Right hindlimb (tissue), 1 donor: Measurements from ENCODE around the gene PRR36.
A peak's percentile ranks its signal among the peaks of the same experiment; 100 is the strongest.

Experiments
- DNase-seq: peaks from one replicate; pipeline ENCODE4 v3.0.0-alpha.2; 2018

PRR36 gene

DNA sequence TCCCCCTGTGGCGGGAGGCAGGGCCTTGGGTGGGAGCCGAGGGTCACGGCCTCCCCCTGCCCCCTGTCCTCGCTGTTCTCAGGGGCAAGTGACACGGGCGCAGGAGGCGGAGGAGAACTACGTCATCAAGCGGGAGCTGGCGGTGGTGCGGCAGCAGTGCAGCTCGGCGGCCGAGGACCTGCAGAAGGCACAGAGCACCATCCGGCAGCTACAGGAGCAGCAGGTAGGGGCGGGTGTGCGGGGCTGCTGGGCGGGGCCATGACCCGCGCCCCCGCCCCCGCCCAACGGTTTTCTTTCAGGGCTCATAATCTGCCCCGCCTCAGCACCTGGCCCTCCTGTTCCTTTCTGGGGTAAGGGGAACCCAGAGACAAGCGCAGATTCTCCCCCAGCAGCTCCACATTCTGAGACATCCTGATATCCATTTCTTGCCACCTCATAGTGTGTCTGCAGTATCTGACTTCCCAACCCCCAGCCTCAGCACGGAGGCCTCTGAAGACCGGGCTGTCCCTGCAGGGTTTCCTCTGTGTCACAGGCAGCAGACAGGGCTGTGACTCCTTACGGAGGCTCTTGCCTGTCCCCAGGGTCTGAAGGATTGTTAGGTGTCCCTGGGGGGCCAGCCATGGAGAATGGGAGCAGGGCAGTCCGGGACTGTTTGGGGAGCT, 15.9 kb downstream of the PRR36 start:
- no peak for DNase-seq

DNA sequence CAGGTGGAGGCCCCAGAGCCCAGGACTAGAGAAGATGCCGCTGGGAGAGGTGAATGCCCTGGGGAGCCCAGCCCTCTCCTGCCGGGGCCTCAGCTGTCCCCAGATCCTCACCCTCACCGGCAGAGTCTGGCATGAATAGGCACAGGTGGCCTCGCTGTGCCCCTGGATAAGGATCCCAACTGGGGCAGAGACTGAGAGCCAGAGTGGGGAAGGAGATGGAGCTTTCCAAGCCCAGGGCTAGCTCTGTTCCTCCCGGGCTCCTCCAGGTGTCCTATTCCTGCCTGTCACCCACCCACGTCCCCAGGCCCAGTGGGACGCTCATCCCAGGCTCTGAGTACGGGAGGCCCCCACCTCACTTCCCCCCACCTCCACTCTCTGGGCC, 16.5 kb downstream of the PRR36 start:
- no peak for DNase-seq

DNA sequence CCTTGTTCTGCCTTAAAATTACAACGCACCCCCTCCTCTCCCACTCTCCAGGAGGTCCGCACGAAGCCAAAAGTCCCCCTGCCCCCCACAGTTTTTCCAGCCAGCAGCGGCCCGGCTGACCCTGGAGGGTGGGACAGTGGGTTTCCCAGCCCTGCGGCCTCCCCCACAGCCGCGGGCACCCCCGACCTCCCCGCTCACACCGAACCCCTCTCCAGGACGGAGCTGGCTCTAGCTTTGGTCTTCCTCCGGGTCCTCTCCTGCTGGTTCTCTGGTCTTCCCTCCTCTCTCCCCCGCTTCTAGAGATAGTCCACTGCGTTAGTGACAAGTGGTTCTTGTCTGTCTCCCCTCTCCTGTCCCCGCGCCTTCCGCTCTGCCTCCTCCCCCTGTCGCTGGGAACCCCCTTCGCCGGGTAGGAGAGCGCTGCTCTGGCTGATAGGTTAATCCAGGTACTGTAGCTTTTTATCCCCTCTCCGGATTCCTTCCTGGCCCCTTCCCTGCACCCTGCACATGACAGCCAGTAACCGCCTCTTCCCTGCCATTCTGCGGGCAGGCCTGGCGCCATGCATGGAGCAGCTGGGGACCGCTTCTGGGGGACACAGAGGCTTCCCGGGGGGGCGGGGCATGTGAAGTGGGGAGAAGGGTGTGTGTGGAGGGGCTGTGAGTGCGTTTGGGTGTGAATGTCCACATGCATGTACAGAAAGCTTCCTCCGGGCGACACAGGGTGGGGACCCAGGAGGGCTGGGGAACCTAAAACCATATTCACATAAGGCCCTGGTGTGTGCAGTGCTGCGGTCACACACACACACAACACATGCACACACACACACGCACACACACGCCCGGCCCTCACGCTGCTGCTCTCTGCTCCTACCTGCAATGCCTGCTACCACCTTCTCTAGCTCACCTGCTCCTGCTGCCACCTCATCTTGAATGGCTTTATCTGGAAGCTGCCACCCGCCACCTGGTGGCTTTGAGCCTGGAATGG, 17.2 kb downstream of the PRR36 start:
- no peak for DNase-seq

GRCh38 chr19:7856109-7856591, 18.0 kb downstream of the PRR36 start:
- no peak for DNase-seq

DNA sequence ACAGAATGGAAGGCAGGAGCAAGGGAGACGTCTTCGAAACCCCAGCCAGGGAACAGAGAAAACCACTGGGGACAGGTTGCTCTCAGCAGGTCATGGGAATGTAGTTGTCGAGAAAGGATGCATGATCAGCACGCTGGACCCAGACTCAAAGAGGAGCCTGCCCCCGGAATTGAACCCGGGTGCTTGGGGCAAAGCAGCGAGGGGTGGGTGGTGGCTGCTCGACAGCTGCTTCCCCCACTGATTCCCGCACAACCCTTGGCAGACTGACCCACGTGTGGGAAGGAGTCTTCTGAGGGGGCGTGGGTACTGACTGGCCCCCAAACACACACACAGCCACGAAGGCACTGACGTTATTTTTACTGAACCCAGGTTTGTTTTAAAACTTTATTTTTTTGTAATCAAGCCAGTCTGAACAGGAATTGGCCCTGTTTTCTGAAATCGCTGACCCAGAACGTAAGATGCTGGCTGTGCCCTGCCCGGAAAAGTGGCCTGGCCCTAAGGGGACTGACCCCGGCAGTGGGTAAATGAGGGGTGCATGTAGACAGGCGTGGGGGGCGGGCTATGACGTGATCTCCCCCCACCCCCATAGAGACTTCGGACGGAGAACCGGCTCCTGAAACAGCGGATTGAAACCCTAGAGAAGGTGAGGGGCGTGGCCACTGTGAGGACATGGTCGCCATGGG, 18.6 kb downstream of the PRR36 start:
- no peak for DNase-seq

DNA sequence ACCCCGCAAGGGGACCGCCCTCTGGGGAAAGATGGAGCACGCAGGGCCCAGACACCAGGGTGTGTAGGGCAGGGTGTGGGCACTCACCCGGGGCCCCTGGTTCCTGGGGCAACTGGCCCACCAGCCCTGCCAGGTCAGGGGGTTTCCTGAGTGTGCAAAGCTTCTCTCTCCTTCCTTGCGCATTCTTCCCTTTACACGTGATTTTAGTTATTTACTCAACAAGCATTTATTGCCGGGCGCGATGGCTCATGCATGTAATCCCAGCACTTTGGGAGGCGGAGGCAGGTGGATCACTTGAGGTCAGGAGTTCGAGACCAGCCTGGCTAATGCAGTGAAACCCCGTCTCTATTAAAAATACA, 20.4 kb downstream of the PRR36 start:
- DNase-seq, result no peak

DNA sequence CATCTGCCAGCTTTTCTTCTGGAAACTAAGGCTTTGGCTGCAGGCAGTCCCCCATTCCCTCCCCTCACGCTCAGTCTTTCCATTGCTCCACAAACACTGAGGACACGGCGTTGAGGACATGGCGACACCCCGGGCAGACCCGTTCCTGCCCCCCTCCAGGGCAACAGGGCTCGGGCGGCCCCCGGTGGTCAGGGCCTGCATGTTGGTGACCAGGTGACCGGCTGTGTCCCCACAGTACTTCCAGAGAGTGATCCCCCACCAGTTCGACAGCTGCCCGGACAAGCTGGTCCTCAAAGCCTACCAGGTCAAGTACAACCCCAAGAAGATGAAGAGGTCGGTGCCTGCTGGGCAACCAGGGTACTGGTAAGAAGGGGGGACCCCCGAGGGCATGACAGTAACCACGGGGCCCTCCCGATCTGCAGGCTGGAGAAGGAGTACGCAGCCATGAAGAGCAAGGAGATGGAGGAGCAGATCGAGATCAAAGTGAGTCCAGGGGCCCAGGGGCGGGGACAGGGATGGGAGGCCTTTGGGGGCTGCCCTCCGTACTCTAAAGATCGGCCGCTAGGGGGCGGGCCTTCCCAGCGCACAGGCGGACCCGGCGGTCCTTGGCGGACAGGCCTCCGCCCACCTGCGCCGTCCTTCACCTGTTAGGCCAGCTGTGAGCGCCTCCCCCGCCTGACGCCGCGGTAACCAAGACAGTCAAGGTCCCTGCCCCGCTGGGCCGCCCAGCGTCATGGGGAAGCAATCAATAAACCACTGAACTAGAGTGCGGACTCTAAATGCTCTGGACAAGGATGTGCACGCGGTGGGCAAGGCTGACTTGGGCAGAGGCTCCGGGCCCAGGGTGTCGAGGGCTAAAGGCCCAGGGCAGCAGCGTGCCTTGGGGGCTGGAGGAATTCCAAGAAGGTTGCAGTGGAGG, 21.1 kb downstream of the PRR36 start:
- peak; percentile 76 for DNase-seq

DNA sequence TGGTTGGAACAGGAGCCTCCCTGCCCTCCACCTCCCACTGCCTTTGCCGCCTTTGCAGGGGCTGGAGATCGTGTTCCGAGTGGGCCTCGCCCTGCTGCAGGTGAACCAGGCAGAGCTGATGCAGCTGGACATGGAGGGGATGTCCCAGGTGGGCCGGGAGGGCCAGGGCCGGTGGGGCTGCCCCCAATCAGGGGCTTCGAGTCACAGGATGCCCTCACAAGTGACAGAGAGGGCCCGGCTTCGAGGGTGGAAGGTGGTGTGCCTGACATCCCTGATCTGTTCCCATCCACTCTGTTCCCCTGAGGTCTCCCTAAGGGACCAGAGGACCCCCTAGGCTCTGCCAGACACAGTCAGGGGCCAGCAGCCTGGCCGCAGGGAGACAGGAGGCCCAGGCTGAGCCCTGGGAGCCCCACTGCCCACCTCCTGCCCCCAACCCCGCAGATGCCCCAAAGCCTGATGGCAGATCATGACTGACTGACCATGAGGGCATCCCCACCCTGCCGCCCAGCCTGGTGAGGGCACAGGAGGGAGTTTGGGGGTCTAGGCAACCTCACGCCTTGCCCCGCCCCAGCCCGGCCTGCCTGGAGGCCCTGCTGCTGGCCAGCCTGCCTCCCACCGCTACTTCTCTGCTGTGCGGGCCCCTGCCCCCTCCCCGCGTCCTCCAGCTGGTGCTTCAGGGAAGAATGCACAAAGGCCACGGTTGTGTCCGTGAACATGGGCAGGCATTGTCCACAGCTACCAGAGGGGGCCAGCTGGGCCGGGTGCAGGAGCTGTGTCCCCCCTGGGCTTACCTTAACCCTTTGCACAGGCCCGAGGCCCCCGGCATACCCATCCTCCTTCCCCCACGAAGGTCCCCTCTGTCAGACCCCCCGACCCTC, 22.3 kb downstream of the PRR36 start:
- peak; percentile 39 for DNase-seq

- peak; percentile 18 for DNase-seq
Observed at GRCh38 chr19:7850945-7851622, 23.1 kb downstream of the PRR36 start.

DNA sequence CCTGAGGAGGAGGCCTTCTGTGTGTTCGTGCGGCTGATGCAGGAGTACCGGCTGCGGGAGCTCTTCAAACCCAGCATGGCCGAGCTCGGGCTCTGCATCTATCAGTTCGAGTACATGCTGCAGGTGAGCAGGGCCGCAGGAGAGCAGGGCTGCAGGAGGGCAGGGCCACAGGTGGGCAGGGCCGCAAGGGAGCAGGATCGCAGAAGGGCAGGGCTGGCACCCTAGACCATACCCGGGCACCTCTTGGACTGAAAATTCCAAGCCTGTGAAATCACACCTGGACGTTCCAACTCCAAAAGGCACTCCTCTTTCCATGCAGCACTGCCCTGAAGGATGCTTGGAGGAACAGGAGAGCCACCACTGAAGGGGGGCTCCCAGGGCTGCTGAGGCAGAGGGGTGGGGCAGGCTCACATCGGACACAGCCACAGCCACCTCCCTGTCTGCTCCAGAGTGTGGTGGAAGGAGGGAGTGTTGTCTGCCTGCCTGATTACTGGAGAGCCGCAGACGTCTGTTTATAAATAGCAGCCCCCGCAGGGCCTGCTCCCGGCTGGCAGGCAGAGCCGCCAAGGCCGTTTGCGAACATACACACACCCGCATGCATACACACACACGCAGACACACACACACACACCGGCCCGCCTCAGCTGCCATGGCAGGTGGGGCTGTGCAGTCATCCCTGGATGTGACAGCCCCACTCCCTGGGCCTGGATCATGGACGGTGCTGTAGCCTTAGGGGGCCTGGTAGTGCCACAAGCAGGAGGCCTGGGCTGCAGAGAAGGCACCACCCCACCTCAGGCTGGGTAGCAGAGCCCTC, 24.0 kb downstream of the PRR36 start:
- DNase-seq, result peak; percentile 55

DNA sequence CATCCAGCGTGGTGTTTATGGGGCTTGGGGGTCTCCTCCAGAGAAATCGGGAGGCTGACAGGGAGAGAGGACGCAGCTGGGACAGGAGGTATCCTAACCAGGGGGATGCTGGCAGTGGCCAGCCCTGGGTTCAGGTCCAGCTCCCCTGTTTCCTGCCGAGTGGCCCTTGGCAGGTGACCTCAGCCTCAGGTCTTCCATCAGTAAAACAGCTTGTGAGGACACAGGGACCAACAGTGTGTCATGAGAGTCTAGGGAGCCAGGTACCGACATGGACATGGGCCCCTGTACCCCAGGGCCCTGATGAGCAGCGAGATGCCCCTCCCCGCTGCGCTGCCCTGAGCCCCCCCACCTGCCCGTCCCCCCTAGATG, 24.6 kb downstream of the PRR36 start:
- DNase-seq, result peak; percentile 16

GRCh38 chr19:7848779-7849457, 25.3 kb downstream of the PRR36 start:
- peak; percentile 21 for DNase-seq

GRCh38 chr19:7847664-7848063, 26.5 kb downstream of the PRR36 start:
- DNase-seq, result peak; percentile 15

GRCh38 chr19:7846155-7846646, 28.0 kb downstream of the PRR36 start:
- DNase-seq, result peak; percentile 13

DNA sequence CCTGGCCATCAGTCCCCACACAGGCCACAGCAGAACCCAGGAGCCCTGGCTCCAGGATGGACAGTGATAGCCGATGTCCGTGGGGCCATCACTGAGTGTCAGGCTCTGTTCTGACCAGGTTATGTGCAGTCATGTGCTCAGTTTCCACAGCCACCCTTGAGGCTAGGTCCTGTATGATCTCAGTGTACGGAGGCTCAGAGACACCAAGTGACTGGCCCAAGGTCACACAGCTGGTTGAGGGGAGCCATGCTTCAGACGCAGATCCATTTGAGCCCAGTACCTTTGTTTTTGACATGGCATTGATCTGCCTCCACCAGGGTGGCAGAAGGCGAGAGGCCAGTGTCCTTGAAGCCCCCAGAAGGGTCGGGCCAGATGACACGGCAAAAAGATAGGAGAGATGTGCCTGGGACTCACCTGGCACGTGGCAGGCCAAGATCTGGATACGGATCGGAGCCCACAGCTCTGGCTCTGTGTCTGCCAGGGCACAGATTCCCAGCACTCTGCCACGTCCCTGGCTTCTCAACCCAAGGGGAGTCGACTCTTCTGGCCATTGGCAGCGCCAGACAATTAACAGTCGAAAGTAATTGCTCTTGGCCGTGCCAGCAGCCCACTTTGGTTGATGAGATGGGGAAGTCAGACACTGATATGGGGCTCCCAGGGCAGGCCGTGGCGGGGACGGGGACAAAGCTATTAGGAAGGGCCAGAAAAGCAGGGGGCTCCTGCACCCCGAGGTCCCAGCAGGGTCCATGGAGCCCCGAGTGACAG, 28.6 kb downstream of the PRR36 start:
- no peak for DNase-seq

DNA sequence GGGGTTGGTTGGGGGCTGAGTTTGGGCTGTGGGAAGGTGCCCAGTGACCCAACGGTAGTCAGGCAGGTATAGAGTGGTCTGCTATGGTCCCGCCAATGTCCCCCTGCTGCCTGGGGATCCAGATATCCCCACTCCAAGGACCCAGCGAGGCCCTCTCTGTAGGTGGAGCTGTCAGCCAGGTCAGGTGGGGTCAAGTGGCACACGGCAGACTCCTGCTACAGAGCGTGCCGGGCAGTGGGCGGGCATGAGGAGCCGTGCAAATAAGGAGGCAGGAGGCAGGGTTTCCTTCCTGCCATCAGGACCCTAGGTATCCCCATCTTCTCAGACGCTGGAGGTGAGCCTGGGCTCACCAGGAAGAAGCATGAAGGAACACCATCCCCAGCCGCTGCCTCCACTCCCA, 29.2 kb downstream of the PRR36 start:
- no peak for DNase-seq

DNA sequence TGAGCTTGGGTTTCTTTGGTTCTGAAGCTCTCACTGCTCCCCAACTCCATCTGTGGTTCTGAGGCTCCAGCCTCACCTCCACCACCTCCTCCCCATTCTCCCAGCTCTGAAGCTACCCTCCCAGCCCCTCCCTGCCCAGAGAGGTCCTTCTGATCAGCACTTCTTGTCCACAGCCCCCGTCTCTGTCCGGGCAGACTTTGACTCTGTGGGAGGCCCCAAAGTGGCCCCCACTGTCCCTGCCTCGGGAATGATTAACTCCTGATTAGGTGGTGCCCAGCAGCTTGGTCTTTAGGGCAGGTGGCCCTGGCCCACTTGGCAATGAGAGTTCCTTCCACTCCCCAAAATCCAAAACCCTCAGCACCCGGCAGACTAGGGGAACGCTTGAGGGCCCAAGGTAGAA, 29.8 kb downstream of the PRR36 start:
- DNase-seq, result no peak

GRCh38 chr19:7843521-7843920, 30.7 kb downstream of the PRR36 start:
- DNase-seq, result no peak
